HepG2 (cell line): ENCODE results near the gene MICAL3. TPM values are rescaled to one million over a fixed set of nuclear protein-coding genes. Genes with fewer than 3 reads are reported as not detected.

Experiments
- ATAC-seq: fragments of 200-7000 bp; cut with Tn5 transposase; 3 replicates; pipeline ENCODE4 v1.9.1; 2020; ENCODE audit warnings: mild to moderate bottlenecking, moderate library complexity
- BruUV-seq: library from RNA; stranded (reverse); fragments of 400-500 nt; replicated peaks from 2 replicates; lab custom pipeline; 2021; lab: Mats Ljungman, UMichigan
- CTCF ChIA-PET: fragments of 300-600 bp; formaldehyde crosslinking; extraction: SDS; loops from one replicate; lab custom pipeline; 2021; ENCODE audit warnings: low total read pairs, inconsistent platforms, low intra/inter-chr PET ratio; lab: Yijun Ruan, JAX
- POLR2A ChIA-PET: fragments of 350-600 bp; sonication (Branson Sonifier 250); formaldehyde crosslinking; loops from one replicate; lab custom pipeline; 2020; ENCODE audit warnings: antibody characterized with exemption, inconsistent platforms; lab: Yijun Ruan, JAX
- DNase-seq: peaks from one replicate; pipeline ENCODE4 v3.0.0-alpha.2; 2015; ENCODE audit warnings: low spot score
- FAIRE-seq: peaks from 3 replicates; lab custom pipeline; 2011; peaks lifted over from hg19 to GRCh38; lab: Jason Lieb, UNC
- H2AFZ ChIP-seq: one replicate; pipeline ENCODE4 v1.6.1; 2011; ENCODE audit warnings: low read length, inconsistent platforms
- H3K27ac ChIP-seq: fragments of 300-600 bp; 3 replicates; pipeline ENCODE4 v1.8.0; 2011; ENCODE audit warnings: mixed run types, mild to moderate bottlenecking, mixed read lengths, low read length, inconsistent platforms; ENCODE audit not compliant: insufficient read depth; ENCODE audit errors: extremely low read length
- H3K27me3 ChIP-seq, 2 experiments: fragments of 200-600 bp in 1 of 2; 2 replicates in 1 of 2; 3 replicates in 1 of 2; pipeline versions ENCODE4 v1.6.0 to v1.8.0; 2011; ENCODE audit warnings: low read length in 2 of 2, mild to moderate bottlenecking in 2 of 2, moderate library complexity in 2 of 2, inconsistent platforms in 1 of 2; ENCODE audit not compliant: insufficient read depth in 2 of 2, control insufficient read depth in 1 of 2
- H3K36me3 ChIP-seq, 2 experiments: fragments of 200-600 bp in 1 of 2; replicated peaks in 1 of 2; 2 replicates in 1 of 2; 3 replicates in 1 of 2; pipeline versions ENCODE4 v1.5.1 to v1.8.0; 2011; ENCODE audit warnings: low read length in 2 of 2, inconsistent platforms in 1 of 2; ENCODE audit not compliant: insufficient read depth in 2 of 2, control insufficient read depth in 1 of 2
- H3K4me1 ChIP-seq: 2 replicates; pipeline ENCODE4 v1.5.1; 2012; ENCODE audit warnings: low read length, inconsistent platforms; ENCODE audit not compliant: insufficient read depth
- H3K4me2 ChIP-seq: 2 replicates; pipeline ENCODE4 v1.6.0; 2011; ENCODE audit warnings: low read depth, low read length, inconsistent platforms
- H3K4me3 ChIP-seq, 3 experiments: fragments of 200-600 bp in 1 of 3; sonication (generic), shearing (Covaris generic) in 1 of 3; replicated peaks in 1 of 3; 2 replicates each; pipeline ENCODE4 v1.5.1; 2011 to 2016; ENCODE audit warnings: low read length in 3 of 3, inconsistent platforms in 2 of 3, low read depth in 2 of 3, mild to moderate bottlenecking in 2 of 3, control low read depth in 1 of 3, mixed read lengths in 1 of 3; ENCODE audit not compliant: insufficient read depth in 1 of 3
- H3K79me2 ChIP-seq: one replicate; pipeline ENCODE4 v1.6.1; 2011; ENCODE audit warnings: low read length, inconsistent platforms; ENCODE audit not compliant: insufficient read depth
- H3K9ac ChIP-seq: 2 replicates; pipeline ENCODE4 v1.6.0; 2011; ENCODE audit warnings: mild to moderate bottlenecking, low read depth, low read length, inconsistent platforms; ENCODE audit not compliant: insufficient read depth
- H3K9me3 ChIP-seq: 2 replicates; pipeline ENCODE4 v1.5.1; 2012; ENCODE audit warnings: mild to moderate bottlenecking, low read length
- H4K20me1 ChIP-seq: 2 replicates; pipeline ENCODE4 v1.6.0; 2011; ENCODE audit warnings: inconsistent platforms, mild to moderate bottlenecking, low read length, moderate library complexity; ENCODE audit not compliant: insufficient read depth
- EEA1 ChIP-seq: sonication (generic); formaldehyde crosslinking; IDR thresholded peaks from 2 replicates; pipeline ENCODE4 v1.5.1; 2020; ENCODE audit warnings: mild to moderate bottlenecking, missing genetic modification reagents, borderline replicate concordance
- NR2F1 ChIP-seq, 2 experiments: fragments of 450-650 bp in 1 of 2; formaldehyde crosslinking in 1 of 2; IDR thresholded peaks; 2 replicates each; pipeline versions ENCODE4 v1.5.0 to v1.6.1; 2016 to 2020; ENCODE audit warnings: mild to moderate bottlenecking in 1 of 2, missing compliant biosample characterization in 1 of 2, missing genetic modification reagents in 1 of 2, moderate library complexity in 1 of 2
- NR2F6 ChIP-seq, 2 experiments: IDR thresholded peaks; 2 replicates each; pipeline ENCODE4 v1.6.1; 2016; ENCODE audit warnings: antibody characterized with exemption in 1 of 2, mild to moderate bottlenecking in 1 of 2
- TMF1 ChIP-seq: sonication (generic); formaldehyde crosslinking; IDR thresholded peaks from 2 replicates; pipeline ENCODE4 v1.8.1; 2022; ENCODE audit warnings: low read depth, missing genetic modification reagents
- ZNF138 ChIP-seq: sonication (generic); formaldehyde crosslinking; IDR thresholded peaks from 2 replicates; pipeline ENCODE4 v1.5.0; 2020; ENCODE audit warnings: mild to moderate bottlenecking, low read depth, missing genetic modification reagents
- ZNF362 ChIP-seq: sonication (generic); formaldehyde crosslinking; IDR thresholded peaks from 2 replicates; pipeline ENCODE4 v1.4.0; 2020; ENCODE audit warnings: missing genetic modification reagents, mild to moderate bottlenecking, borderline replicate concordance
- ZNF709 ChIP-seq: sonication (generic); formaldehyde crosslinking; IDR thresholded peaks from 2 replicates; pipeline ENCODE4 v1.5.0; 2020; ENCODE audit warnings: mild to moderate bottlenecking, missing genetic modification reagents
- WGBS: methylation state at CpG from one replicate; pipeline ENCODE4 v1.1.6; 2017; ENCODE audit warnings: low lambda C conversion rate; 5-methylcytosine and 5-hydroxymethylcytosine counted together
- in situ Hi-C: cut with HindIII; loops from 2 replicates; pipeline ENCODE4 v1.10.0; 2017; ENCODE audit warnings: low pct_unique_long_range_greater_than_20kb; ENCODE audit not compliant: extremely low pct_ligation_motif_present
- intact Hi-C: fragments of 100-400 bp; cut with micrococcal nuclease; formaldehyde crosslinking; loops from one replicate; pipeline ENCODE4 v1.10.0; 2022; ENCODE audit not compliant: unreplicated experiment
- polyA plus RNA-seq, 8 experiments: library from polyadenylated mRNA; depleted of rRNA in 3 of 8; stranded (reverse) in 7 of 8; unstranded in 1 of 8; fragments of >200 nt; fragmentation: Illumina TruSeq in 4 of 8; extraction: Trizol in 4 of 8; gene quantifications; 2 replicates each; pipeline versions ENCODE4 v1.2.1 to v1.2.3, GENCODE V29; 2011 to 2016; ENCODE audit warnings: low read depth in 4 of 8, missing spikeins in 1 of 8, mixed read lengths in 1 of 8; ENCODE audit not compliant: insufficient read depth in 1 of 8
- total RNA-seq, 5 experiments: library from RNA; depleted of rRNA; stranded (reverse); fragments of >200 nt; fragmentation: Illumina TruSeq; extraction: Trizol; gene quantifications; 2 replicates each; pipeline ENCODE4 v1.2.3, GENCODE V29; 2016; ENCODE audit warnings: low read depth in 1 of 5
- TF ChIP-seq, protein P1 (sequence below): fragments of 450-650 bp; IDR thresholded peaks from 2 replicates; pipeline ENCODE4 v1.6.1; 2017

MICAL3 gene
- total and polyA plus RNA-seq, 2 of the 13 experiments (the other 11 are each of a cell fraction or from before 2014, with no cell fraction given): 5.3 to 12.5 TPM

GRCh38 chr22:17999851-18000250 lies 24.5 kb downstream of the MICAL3 start:
- no peaks in the 10 kb centered on the region for H3K27me3 ChIP-seq
- ChIA-PET POLR2A (interaction anchor here (2.0 to 2.7 kb wide), 2 partner anchors 61 to 77 kb away, joined by 7 to 15 read pairs; partner anchors contain the start of gene PEX26), CTCF (no interaction called here)
- intact Hi-C loops: loop anchor here (1.0 to 5.0 kb wide), 4 partner anchors 26 to 103 kb away; no protein-coding TSS in a partner anchor
- BruUV-seq: no TSS peak
- no peak for FAIRE-seq
- H3K79me2 ChIP-seq: peaks cover 34% of the 10 kb centered on the region
- H3K27ac ChIP-seq: no peak overlapping the region
- WGBS: 33% methylated on average over 3 of the region's 8 CpGs
- TF ChIP-seq ZNF362 (CRISPR knock-in tag) (0 out of 2 replicates have a peak, but pooled peaks have one; percentile 3), ZNF709 (CRISPR knock-in tag) (no peak)
- H3K9ac ChIP-seq: peak overlapping the region; percentile 91; the same call in 1 of the 2 replicates
- H4K20me1 ChIP-seq: no peaks in the 10 kb centered on the region; the same call in none of the 2 replicates
- H2AFZ ChIP-seq: no peak overlapping the region
- peak overlapping the region; percentile 92 for H3K4me2 ChIP-seq
- H3K36me3 ChIP-seq: no peaks in the 10 kb centered on the region
- in situ Hi-C loops: loop anchor here (5.0 to 10.0 kb wide), 2 partner anchors 72 to 165 kb away; no protein-coding TSS in a partner anchor
- no peaks in the 10 kb centered on the region for H3K9me3 ChIP-seq
- H3K4me1 ChIP-seq: peaks cover 22% of the 10 kb centered on the region
- H3K4me3 ChIP-seq: peak overlapping the region; percentile 84 to 92 (median 86)
- ATAC-seq: no peak
- no peak for DNase-seq

DNA sequence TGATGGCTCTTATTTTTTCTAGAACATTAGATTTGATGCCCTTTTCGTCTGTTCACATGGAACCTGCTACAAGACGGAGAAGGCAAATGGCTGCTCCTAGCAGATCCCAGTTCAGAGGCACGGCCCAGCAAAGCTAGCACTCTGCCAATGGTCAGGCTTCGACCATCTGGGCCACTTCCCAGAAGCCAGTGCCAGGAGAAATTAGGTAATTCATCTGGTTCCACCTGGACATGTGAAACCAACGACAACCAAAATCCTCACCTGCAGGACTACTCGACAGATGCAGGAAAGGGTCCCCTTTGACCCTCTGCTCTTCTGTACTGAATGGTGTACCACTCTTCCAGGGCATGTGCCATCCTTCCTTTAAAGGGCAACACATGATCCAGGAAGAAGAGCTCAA lies 25.4 kb downstream of the MICAL3 start:
- no peaks in the 10 kb centered on the region for H3K9me3 ChIP-seq
- POLR2A ChIA-PET: interaction anchor here (2.0 to 2.7 kb wide), 2 partner anchors 62 to 78 kb away, joined by 7 to 15 read pairs; partner anchors contain the start of gene PEX26
- H3K4me1 ChIP-seq: peaks cover 30% of the 10 kb centered on the region
- no peaks in the 10 kb centered on the region for H3K27me3 ChIP-seq
- whole genome bisulfite sequencing: 100% methylated on average over 6 of the region's 6 CpGs
- no peaks in the 10 kb centered on the region; the same call in none of the 2 replicates for H4K20me1 ChIP-seq
- ATAC-seq (no peak), FAIRE-seq (no peak), DNase-seq (no peak)
- H3K36me3 ChIP-seq: no peaks in the 10 kb centered on the region
- H3K4me2 ChIP-seq: no peak overlapping the region
- CTCF ChIA-PET: no interaction called here
- no peak overlapping the region for H3K4me3 ChIP-seq
- intact Hi-C loops (no loop called here), in situ Hi-C loops (loop anchor here (10.0 kb wide), 1 partner anchor 164 kb away; no protein-coding TSS in a partner anchor)
- no peak overlapping the region for H3K27ac ChIP-seq
- no peak overlapping the region for H2AFZ ChIP-seq
- peaks cover 42% of the 10 kb centered on the region for H3K79me2 ChIP-seq
- BruUV-seq: no TSS peak
- H3K9ac ChIP-seq: no peak overlapping the region
- no peak for TF ChIP-seq NR2F6 (IDR thresholded peaks at IDR 0.05)
- no peak for TF ChIP-seq NR2F6 (CRISPR knock-in tag; IDR thresholded peaks at IDR 0.05)
- TF ChIP-seq EEA1 (CRISPR knock-in tag): no peak
- no peak for TF ChIP-seq ZNF138 (CRISPR knock-in tag)
- TF ChIP-seq TMF1 (CRISPR knock-in tag): no peak
- TF ChIP-seq NR2F1 (CRISPR knock-in tag; IDR thresholded peaks at IDR 0.05): no peak
- TF ChIP-seq, protein P1, sequence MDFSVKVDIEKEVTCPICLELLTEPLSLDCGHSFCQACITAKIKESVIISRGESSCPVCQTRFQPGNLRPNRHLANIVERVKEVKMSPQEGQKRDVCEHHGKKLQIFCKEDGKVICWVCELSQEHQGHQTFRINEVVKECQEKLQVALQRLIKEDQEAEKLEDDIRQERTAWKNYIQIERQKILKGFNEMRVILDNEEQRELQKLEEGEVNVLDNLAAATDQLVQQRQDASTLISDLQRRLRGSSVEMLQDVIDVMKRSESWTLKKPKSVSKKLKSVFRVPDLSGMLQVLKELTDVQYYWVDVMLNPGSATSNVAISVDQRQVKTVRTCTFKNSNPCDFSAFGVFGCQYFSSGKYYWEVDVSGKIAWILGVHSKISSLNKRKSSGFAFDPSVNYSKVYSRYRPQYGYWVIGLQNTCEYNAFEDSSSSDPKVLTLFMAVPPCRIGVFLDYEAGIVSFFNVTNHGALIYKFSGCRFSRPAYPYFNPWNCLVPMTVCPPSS: no peak
